ENCODE measurements around the gene PTF1A. TPM values are rescaled to one million over a fixed set of nuclear protein-coding genes. Genes with fewer than 3 reads are reported as not detected.

PTF1A gene
- total RNA-seq, 1 donor from 2014 or later, result not detected

DNA sequence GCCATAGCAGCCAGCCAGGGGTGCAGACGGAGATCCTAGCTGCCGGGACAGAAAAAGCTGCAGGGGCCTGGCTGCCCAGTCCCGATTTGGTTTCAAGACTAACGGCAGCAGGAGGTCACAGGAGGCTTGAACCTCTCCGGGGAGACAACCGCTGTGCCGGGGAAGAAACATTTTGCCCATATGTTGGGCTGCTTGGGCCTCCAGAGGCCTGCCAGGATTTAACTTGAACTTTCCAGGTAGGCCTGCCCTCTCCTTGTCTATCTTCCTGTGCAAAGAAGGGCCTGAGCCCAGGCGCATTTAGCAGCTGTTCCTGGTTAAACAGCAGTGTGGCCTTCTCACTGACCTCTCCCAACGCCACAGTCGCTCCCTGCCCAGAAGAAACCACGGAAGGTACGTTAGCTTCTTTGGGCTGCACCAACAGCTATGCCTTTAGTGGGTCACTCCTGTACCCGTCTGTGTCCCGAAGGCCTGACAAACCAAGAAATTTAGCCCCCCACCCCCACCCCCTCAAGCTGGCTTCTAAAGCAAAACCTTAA lies 17.1 kb upstream of the PTF1A start:
- DNase-seq (no peak), ATAC-seq (no peak)
- intact Hi-C loops (cut with micrococcal nuclease), result no loop called here

DNA sequence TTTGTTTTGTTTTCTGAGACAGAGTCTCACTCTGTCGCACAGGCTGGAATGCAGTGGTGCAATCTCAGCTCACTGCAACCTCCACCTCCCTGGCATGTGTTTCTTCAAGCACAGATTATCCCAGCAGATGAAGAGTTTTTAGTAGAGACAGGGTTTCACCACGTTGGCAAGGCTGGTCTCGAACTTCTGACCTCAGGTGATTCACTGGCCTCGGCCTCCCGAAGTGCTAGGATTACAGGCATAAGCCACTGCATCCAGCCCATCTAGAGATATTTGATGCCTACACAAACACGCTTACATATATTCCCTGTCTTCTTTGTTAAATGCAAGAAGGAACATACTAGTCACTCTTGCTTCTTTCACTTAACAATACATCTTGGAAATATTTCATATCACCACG lies 5.9 kb upstream of the PTF1A start:
- DNase-seq (no peak), ATAC-seq (no peak)
- intact Hi-C loops (cut with micrococcal nuclease), result no loop called here

DNA sequence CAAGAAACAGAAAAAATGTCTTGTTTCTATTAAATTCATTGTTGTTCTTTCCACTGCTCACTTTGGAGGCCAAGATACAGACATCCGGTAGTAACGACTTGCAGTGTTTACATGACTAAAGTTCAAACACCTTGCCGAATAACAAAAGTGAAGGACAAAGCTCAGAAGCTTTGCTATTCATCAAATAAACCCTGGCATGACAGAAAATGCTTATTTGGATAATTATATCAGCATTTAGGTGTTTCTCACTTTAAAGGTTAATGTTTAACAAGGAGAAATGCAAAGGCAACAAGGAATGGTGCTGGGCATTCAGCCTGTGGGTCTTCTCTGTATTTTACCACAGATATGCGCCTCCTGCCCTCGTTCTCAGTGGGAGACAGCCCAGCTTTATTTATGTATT lies 5.4 kb upstream of the PTF1A start:
- DNase-seq (no peak), ATAC-seq (no peak)
- intact Hi-C loops (cut with micrococcal nuclease), result no loop called here

DNA sequence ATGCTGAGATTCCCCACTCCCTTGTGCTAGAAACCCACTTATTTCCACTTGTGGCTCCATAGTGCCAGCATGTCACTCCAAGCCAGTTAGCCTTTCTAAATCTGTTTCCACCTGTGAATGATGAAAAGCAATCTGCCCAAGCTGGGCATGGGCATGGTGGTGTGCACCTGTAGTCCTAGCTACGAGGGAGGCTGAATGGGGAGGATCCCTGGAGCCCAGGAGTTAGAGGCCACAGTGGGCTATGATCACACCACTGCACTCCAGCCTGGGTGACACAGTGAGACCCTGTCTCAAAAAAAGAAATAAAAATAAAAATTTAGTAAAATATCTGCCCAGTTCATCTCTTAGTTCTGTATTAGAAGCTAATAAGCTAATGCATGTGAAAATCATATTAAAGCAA lies 5.0 kb upstream of the PTF1A start:
- ATAC-seq (no peak), DNase-seq (no peak)

DNA sequence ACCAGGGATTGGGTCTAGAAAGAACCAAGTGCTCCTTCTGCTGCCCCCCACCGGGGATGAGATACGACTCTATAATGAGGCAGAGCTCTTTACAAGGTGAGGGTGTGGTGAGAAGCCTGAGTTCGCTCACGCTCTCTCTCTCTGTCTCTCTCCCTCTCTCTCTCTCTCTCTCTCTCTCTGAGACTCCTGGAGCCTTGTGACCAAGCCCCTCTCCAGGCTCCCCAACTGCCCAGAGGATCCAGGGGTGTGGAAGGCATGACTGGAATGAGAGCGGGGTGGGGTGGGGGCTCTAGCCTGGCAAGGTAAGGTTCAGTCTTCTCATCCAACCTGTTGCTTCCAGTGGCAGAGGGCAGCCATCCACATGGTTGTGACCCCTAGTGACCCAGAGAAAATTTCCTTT lies 3.1 kb upstream of the PTF1A start:
- DNase-seq, result no peak
- intact Hi-C loops (cut with micrococcal nuclease), result no loop called here
- no peak for ATAC-seq

More for the DNA sequence above, 5.0 kb upstream of the PTF1A start:
- intact Hi-C loops (cut with micrococcal nuclease), result no loop called here

DNA sequence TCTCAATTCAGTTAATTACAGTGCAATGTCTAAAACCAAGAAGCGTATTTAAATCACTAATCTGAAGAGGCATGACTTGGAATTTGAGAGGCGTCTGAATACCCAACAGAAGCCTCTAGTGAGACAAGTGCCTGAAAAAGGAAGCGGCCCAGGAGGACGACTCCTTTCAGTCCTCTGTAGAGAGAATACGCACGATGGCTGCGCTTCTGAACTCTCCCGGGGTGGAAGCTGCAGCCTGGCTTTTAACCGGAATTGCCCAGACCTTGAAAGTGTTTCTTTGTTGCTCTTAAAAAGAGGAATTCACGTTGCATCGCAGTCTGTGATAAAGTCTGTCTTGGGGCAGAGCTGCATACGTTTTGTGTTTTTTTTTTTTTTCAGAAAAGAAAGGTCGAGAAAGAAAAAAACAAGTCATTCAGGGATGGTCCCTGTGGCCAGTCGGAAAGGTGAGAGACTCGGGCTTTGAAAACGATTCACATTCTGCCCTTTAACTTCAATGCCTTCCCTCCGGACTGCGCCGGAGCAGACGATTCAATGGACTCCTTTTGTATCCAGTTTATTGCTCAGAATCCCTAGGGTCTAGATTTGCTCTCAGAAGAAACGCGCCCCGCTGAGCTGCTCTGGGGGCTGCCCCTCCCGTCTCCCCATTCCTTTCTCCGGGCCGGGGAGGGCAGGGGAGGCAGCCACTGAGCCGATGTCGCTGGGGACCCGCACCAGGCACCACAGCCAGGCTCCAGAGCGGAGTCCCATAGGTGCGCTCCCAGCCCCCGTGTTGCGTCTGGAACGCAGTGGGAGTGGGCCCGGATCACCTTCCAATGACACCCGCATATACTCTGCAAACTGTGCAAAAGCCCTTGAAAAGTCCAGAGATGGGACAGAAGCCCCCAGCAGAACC lies 994 bp upstream of the PTF1A start:
- intact Hi-C loops (cut with micrococcal nuclease), result no loop called here
- no peak for DNase-seq
- no peak for ATAC-seq

DNA sequence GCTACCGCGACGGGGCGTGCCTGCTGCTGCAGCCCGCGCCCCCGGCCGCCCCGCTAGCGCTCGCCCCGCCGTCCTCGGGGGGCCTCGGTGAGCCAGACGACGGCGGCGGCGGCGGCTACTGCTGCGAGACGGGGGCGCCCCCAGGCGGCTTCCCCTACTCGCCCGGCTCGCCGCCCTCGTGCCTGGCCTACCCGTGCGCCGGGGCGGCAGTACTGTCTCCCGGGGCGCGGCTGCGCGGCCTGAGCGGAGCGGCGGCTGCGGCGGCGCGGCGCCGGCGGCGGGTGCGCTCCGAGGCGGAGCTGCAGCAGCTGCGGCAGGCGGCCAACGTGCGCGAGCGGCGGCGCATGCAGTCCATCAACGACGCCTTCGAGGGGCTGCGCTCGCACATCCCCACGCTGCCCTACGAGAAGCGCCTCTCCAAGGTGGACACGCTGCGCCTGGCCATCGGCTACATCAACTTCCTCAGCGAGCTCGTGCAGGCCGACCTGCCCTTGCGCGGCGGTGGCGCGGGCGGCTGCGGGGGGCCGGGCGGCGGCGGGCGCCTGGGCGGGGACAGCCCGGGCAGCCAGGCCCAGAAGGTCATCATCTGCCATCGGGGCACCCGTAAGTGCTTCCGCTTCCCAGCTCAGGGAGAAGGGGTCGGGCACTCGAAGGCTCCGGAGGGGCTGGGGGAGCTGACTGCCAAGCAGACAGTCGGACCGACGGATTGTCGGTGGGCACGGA lies 761 bp downstream of the PTF1A start:
- intact Hi-C loops (cut with micrococcal nuclease), result no loop called here
- no peak for ATAC-seq

DNA sequence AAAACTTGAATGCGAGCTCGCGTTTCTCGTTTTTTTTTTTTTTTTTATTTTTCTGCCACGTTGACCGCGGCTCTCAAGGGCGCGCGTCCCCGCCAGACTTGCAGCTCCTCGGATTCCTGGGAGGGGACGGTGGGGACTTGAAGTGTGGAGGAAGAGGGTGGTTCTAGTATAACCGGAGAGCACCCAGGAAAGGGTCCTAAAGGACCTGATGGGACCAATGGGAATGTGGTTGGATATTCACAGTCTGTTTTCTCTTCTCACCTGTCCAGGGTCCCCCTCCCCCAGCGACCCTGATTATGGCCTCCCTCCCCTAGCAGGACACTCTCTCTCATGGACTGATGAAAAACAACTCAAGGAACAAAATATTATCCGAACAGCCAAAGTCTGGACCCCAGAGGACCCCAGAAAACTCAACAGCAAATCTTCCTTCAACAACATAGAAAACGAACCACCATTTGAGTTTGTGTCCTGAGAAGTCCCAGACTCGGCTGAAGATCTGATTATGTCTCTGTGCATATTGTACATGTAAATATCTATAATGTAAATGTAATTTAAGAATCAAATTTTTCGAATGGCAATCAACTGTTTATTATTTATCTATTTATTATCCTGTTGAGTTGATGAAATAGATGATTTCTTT lies 1.4 kb downstream of the PTF1A start:
- intact Hi-C loops (cut with micrococcal nuclease), result no loop called here
- DNase-seq, result no peak

More for the DNA sequence above, 761 bp downstream of the PTF1A start:
- no peak for DNase-seq

DNA sequence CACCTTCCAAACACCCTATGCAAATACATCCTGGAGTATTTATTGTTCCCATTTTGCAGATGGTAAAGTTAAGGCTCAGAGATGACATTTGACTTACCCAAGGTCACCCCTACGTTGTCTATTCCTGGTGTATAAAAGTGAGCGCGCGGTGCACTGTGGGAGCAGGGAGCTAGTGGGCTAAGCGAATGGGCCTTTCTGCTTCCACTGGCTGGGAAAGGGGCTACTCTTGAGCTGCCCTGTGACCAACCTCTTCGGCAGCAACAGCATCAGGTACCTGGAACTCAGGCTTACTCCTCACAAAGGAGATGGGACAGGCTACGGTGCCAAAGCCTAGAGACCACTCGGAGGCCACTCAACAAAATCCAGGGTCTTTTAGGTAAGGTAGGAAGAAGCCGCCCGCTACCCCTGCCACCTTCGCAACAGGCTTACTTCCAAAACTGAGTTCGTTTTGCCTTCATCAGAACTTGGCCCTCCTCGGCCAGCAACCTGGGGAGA lies 2.4 kb downstream of the PTF1A start:
- no peak for DNase-seq
- no peak for ATAC-seq
- intact Hi-C loops (cut with micrococcal nuclease), result no loop called here

More for the DNA sequence above, 1.4 kb downstream of the PTF1A start:
- ATAC-seq, result no peak

DNA sequence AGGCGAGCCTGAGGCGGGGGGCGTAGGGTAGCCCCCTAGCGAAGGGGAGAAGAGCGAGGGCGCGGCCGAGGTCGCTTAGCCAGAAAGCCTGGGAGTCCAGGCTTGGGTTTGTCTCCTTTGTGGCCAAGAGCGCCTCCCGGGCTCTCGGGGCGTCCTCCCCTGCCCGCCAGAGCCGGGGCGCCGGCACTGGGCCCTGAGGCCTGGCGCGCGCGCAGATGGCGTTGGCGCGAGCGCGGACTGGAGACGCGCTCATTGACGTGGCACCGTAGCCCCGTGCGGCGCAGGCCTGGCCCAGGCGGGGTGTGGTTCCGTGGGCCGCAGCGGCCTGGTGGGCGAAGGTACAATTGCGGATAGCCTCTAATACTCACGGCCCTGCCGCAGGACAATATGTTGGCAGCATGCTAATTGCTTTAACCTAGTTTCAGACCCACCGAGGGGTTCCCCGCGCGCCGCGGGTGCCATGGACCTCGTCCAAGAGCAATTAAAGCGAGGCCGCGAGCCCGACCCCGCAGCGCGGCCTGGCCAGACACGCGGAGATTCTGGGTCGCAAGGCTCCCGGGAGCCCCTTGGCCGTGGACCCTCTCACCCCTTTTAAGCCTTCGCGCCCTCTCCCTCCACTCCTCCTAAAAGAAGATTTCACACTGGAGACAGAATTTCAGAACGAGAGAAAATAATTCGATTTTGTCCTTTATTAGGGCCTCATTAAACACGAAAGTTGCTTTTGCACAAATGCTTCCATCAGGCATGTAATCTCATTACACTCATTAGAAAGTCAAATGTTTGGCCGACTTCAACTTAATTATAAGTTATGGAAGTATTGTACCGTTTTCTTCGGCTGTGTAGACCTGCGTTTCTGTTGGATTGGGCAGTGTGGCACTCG lies 3.1 kb downstream of the PTF1A start:
- DNase-seq (no peak), ATAC-seq (no peak)
- intact Hi-C loops (cut with micrococcal nuclease), result no loop called here

DNA sequence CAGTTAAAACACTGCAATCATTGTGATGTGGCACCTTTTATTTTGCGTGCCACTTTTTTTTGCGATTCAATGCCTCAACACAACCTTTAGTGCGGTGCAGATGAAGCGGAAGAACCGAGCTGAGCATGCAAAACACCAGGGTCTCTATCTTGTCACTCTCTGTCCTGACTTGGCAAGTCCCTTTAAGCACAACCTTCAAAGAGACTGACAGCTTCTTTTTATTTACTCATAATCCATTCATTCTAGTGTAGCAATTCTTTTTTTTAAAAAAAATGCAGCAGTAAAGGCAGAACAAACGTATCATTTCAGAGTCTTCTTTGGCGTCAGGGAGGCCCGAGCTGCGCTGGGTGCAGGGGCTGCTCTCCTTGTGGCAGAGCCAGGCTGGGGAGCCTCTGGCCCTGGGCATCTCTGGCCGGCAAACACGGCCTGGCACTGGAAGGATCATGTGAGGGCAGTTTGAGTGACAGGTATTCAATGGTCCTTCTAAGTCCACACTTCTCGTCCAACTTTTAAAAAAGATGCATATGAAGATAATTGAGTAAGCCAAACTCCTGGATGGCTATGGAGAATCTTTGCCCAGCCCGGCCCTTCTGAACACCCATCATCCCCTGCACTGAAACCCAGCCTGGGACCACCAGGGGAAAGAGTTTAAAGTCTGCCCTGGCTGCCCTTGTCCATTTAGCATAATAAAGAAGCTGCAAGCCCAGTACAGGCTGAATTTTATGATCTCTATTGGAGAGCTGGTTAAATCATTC lies 3.9 kb downstream of the PTF1A start:
- ATAC-seq (no peak), DNase-seq (no peak)
- intact Hi-C loops (cut with micrococcal nuclease), result no loop called here

DNA sequence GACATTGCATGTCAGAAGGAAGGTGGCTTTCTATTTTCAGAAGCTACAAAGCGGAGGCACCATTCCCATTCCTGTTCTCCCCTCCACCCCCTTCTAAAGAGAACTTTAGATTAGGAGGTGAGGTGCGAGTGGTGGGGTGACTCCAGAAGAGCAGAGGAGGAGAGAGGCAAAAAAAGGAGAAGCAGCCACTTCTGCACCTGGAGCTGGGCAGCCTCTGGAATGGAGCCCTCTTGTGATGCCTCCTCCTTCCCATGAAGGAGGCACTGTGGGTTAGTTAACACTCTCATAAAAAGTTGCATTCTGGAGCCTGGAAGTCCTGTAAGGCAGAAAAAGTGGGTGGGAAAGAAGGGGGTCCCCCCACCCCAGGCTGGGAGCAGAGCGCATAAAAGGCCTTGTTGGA lies 4.8 kb downstream of the PTF1A start:
- intact Hi-C loops (cut with micrococcal nuclease), result no loop called here
- no peak for ATAC-seq
- DNase-seq, result no peak

DNA sequence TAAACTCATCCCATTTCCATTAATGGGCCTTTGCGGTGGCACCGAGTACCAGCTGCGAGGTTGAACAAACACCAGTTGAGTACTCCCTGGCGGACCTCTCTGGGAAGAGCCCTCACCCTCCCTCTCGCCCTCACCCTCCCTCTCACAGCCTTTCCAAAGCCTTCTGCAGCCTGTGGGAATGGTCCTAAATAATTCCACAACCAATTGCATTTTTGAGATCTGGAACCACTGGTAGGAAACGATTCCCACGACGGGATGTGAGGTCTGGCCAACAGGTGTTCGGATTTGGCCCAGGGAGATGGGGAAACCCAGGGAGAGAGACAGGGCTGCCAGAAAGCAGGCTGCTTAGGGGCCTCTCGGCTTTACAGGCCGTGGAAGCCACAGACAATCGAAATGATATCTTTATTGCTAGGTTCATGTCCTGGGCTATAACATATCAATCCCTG lies 5.3 kb downstream of the PTF1A start:
- intact Hi-C loops (cut with micrococcal nuclease), result no loop called here
- DNase-seq, result no peak
- no peak for ATAC-seq

DNA sequence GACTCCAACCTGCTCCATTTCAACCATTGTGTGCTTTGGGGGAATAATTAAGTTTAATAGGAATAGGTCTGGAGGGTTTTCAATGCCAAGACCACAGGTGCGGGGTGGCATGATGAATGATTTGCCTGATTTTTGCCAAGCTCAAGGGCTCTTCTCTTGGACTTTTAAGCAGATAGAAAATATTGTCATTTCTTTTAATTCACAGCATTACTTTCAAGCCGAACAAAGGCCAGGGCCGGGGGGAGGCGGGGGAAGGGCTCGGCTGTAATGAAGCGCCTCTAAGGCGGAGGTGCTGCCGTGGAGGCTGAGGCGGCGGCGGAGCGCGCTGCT lies 6.5 kb downstream of the PTF1A start:
- DNase-seq, result no peak
- ATAC-seq, result no peak
- intact Hi-C loops (cut with micrococcal nuclease), result no loop called here

DNA sequence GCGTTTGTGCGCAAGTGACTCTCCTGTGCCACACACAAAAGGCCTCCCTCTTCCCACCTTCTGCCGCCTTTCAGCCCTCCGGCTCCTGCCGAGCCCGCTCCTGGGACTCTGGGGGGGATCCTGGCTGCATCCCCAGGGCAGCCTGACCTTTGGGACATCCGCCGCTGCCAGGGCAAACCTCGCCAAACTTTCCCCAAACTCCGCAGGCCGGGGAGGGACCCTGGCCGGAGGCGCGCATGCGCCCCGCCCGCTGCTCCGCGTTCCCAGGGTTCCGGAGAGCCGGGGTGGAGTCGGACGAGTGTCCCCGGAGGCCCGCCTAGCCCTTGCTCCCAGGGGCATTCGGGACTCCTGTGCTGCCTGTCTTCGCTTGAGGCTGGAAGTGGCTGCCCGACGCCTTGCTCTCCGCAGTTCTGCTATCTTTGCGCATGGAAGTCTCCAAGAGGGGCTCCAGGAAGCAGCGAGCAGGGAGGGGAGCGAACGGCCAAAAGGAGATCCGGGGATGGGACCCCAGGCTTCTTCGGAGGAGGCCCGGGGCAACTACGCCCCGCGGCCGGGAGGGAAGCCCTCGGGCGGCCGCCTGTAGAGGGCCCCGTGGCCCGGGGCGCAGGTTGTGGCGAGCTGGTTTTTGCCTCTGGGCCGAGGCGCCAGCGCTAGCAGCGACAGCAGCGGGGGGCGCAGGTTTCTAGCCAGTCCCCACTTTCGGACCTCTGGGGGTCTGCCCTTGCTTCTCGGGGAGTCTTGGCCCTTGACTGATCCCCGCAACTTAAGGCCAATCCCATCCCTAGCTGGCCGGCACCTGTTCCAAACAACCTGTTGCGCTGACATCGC lies 7.0 kb downstream of the PTF1A start:
- intact Hi-C loops (cut with micrococcal nuclease), result no loop called here
- ATAC-seq (no peak), DNase-seq (no peak)

DNA sequence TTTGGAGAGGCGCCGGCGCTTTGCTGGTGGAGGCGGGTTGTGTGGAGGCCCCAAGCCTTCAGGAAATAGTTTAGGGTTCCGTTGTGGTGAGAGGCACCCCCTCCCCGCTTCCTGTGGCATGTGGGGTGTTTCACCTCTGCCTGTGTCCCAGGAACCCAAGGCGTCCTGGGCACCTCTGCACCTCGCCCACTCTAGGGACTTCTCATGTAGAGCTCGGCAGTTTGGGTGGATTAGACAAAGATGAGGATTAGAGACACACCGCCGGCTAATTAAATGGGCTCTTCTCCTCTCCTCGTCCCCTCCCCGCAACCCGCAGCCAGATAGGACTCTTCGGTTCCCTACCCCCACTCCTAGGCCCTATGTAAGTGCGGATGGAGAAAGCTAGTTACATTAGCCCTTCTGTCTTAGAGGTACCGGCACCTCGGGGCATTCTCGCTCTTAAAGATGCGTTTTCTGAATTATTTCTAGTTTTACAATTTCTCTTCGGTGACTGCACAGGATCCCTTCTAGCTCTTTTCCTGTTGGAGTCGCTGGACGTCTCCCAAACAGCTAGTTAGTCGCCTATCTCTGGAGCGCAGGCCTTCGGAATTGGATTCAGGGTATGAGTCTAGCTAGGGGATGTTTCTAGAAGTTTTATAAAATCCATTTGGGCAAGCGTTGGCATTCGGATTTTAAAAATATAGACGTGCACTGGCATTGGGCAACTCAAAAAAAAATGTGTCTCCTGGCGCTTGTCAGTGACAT lies 7.8 kb downstream of the PTF1A start:
- no peak for DNase-seq
- intact Hi-C loops (cut with micrococcal nuclease), result no loop called here

DNA sequence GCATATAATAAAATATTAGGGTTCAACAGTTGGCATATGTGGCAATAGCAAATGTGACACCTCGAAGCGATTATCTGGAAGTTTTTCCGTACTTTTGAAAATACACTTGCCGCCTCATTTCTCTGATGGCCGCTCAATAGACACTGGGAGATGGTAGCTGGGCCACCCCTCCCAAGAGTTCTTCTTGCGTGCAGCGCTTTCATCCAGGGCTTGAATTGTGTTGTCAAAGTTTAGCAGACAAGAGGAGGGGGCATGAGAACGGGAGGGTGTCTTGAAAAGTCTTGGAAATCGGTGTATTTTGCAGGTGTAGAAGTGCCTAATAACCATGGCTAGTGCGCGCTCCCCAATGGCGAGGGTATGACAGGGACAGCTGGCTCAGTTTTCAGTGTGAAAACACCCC lies 8.5 kb downstream of the PTF1A start:
- intact Hi-C loops (cut with micrococcal nuclease), result no loop called here
- ATAC-seq, result no peak
- no peak for DNase-seq

More for the DNA sequence above, 7.8 kb downstream of the PTF1A start:
- ATAC-seq, result no peak

Data from left ventricle myocardium superior (tissue), 1 donor.